ENCODE data around the gene DNAH10. TPM values are rescaled to one million over a fixed set of nuclear protein-coding genes. Genes with fewer than 3 reads are reported as not detected.
"Not testable (repeated sequence)": the region's sequence is repeated elsewhere in the genome, so short reads cannot be mapped to it uniquely, and the experiment has no call there.

The DNAH10 gene
- polyA plus RNA-seq, 2 donors = 0.01 TPM; not detected in 1

- Histone ChIP-seq H3K27ac (ENCODE audit: low read depth in 2 of 2, low read length in 1 of 2) (no peak overlapping the region), H3K4me3 (ENCODE audit: low read depth in 1 of 2, low read length in 2 of 2) (no peak overlapping the region), H3K27me3 (ENCODE audit: control insufficient read depth in 1 of 2, insufficient read depth in 2 of 2, low read length in 2 of 2) (no peaks in the 10 kb centered on the region), H3K9me3 (ENCODE audit: control insufficient read depth in 2 of 2, insufficient read depth in 1 of 2, low read depth in 1 of 2, low read length in 1 of 2) (peaks cover 0 to 1% of the 10 kb centered on the region in 2 donors), H3K36me3 (ENCODE audit: control insufficient read depth in 2 of 2, insufficient read depth in 2 of 2, low read length in 1 of 2) (no peaks in the 10 kb centered on the region), H3K4me1 (ENCODE audit: control insufficient read depth in 2 of 2, insufficient read depth in 2 of 2, low read length in 1 of 2) (no peaks in the 10 kb centered on the region)
- 79 to 83% methylated on average over 5 of the region's 5 CpGs for WGBS, 2 donors
These were observed 10.0 kb downstream of the DNAH10 start for GRCh38 chr12:123772074-123772473.

DNA sequence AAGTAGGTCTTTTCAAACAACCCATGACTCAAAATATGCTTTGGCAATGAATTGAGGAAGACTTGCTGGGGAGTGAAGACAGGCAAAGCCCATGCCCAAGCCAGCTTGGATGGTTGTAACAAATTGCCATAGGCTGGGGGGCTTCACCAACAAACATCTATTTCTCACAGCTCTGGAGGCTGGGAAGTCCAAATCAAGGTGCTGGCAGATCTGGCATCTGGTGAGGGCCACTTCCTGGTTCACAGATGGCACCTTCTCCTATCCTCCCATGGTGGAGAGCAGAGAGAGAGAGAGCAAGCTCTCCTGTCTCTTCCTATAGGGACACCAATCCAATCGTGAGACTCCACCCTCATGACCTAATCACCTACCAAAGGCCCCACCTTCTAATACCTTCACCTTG is 11.3 kb downstream of the DNAH10 start:
- WGBS, 2 donors = 61 to 64% methylated on average over 1 of the region's 1 CpG
- H3K36me3 ChIP-seq (ENCODE audit: control insufficient read depth in 2 of 2, insufficient read depth in 2 of 2, low read length in 1 of 2) = no peaks in the 10 kb centered on the region

DNA sequence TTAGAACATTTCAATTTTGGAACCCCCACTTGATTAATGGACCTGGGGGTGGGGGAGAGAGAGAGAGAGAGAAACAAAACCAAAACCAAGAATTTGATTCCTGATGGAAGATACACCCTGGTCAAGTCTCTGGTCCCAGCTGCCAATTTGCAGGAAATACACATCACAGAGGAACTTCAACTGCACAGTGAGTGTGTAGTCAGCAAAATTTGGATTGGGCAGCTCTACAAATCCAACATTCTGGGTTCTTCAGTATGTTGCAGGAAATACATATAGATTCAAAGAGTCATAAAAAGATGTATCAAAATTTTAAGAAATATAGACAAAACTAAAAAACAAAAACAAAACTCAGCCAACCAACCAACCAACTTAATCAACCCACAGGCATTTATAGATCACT is 17.4 kb downstream of the DNAH10 start:
- Histone ChIP-seq H3K4me1 (ENCODE audit: control insufficient read depth in 2 of 2, insufficient read depth in 2 of 2, low read length in 1 of 2) (no peaks in the 10 kb centered on the region), H3K36me3 (ENCODE audit: control insufficient read depth in 2 of 2, insufficient read depth in 2 of 2, low read length in 1 of 2) (no peaks in the 10 kb centered on the region), H3K4me3 (ENCODE audit: low read depth in 1 of 2, low read length in 2 of 2) (no peak overlapping the region), H3K27me3 (ENCODE audit: control insufficient read depth in 1 of 2, insufficient read depth in 2 of 2, low read length in 2 of 2) (no peaks in the 10 kb centered on the region), H3K9me3 (ENCODE audit: control insufficient read depth in 2 of 2, insufficient read depth in 1 of 2, low read depth in 1 of 2, low read length in 1 of 2) (no peaks in the 10 kb centered on the region), H3K27ac (ENCODE audit: low read depth in 2 of 2, low read length in 1 of 2) (no peak overlapping the region)

More for the DNA sequence above, 11.3 kb downstream of the DNAH10 start:
- H3K27ac ChIP-seq (ENCODE audit: low read depth in 2 of 2, low read length in 1 of 2) = no peak overlapping the region
- H3K9me3 ChIP-seq (ENCODE audit: control insufficient read depth in 2 of 2, insufficient read depth in 1 of 2, low read depth in 1 of 2, low read length in 1 of 2) = peaks cover 0 to 1% of the 10 kb centered on the region in 2 donors
- H3K4me3 ChIP-seq (ENCODE audit: low read depth in 1 of 2, low read length in 2 of 2) = no peak overlapping the region
- no peaks in the 10 kb centered on the region for H3K4me1 ChIP-seq (ENCODE audit: control insufficient read depth in 2 of 2, insufficient read depth in 2 of 2, low read length in 1 of 2)
- no peaks in the 10 kb centered on the region for H3K27me3 ChIP-seq (ENCODE audit: control insufficient read depth in 1 of 2, insufficient read depth in 2 of 2, low read length in 2 of 2)

DNA sequence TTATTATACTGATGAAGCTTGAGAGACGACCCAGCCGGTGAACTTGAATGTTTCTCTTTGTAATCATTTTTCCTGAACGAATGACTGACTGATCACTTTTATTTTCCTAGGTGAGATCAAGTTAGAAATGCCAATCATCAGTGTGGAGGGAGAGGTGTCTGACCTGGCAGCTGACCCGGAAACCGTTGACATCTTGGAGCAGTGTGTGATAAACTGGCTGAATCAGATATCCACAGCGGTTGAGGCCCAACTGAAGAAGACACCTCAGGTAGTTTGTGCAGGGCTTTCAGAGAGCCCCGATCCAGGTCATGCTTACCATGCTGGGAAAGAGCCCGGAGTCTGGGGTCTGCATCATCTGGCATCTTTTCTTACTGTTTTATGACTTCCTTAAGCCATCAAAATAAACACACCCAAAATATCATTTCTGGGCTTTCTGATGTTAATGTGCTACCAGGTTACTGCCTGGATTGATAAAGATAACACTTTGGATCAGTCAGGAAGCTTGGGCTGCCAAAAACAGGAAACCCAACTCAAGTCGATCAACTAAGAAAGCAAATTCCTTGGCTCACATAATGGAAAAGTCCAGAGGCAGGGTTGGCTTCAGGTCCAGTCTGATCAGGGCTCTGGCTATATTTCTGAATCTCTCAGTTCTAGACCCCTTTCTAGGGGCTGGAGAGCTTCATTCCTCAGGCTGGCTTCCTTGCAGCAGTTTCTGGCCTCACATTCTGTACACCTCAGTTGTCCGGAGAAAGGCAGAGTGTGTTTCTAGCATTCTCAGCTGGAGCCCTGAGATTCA is 21.1 kb downstream of the DNAH10 start:
- H3K27me3 ChIP-seq (ENCODE audit: control insufficient read depth in 1 of 2, insufficient read depth in 2 of 2, low read length in 2 of 2) = no peaks in the 10 kb centered on the region
- H3K36me3 ChIP-seq (ENCODE audit: control insufficient read depth in 2 of 2, insufficient read depth in 2 of 2, low read length in 1 of 2) = no peaks in the 10 kb centered on the region
- 82 to 83% methylated on average over 10 of the region's 10 CpGs for WGBS, 2 donors
- H3K4me3 ChIP-seq (ENCODE audit: low read depth in 1 of 2, low read length in 2 of 2) = no peak overlapping the region
- no peaks in the 10 kb centered on the region for H3K4me1 ChIP-seq (ENCODE audit: control insufficient read depth in 2 of 2, insufficient read depth in 2 of 2, low read length in 1 of 2)
- no peak overlapping the region for H3K27ac ChIP-seq (ENCODE audit: low read depth in 2 of 2, low read length in 1 of 2)
- H3K9me3 ChIP-seq (ENCODE audit: control insufficient read depth in 2 of 2, insufficient read depth in 1 of 2, low read depth in 1 of 2, low read length in 1 of 2) = no peaks in the 10 kb centered on the region

GRCh38 chr12:123787466-123787865 is 25.4 kb downstream of the DNAH10 start:
- no peak overlapping the region for H3K27ac ChIP-seq (ENCODE audit: low read depth in 2 of 2, low read length in 1 of 2)
- 91 to 94% methylated on average over 25 of the region's 25 CpGs for WGBS, 2 donors
- H3K27me3 ChIP-seq (ENCODE audit: control insufficient read depth in 1 of 2, insufficient read depth in 2 of 2, low read length in 2 of 2) = no peaks in the 10 kb centered on the region
- H3K9me3 ChIP-seq (ENCODE audit: control insufficient read depth in 2 of 2, insufficient read depth in 1 of 2, low read depth in 1 of 2, low read length in 1 of 2) = no peaks in the 10 kb centered on the region
- H3K4me3 ChIP-seq (ENCODE audit: low read depth in 1 of 2, low read length in 2 of 2) = no peak overlapping the region
- no peaks in the 10 kb centered on the region for H3K4me1 ChIP-seq (ENCODE audit: control insufficient read depth in 2 of 2, insufficient read depth in 2 of 2, low read length in 1 of 2)
- no peaks in the 10 kb centered on the region for H3K36me3 ChIP-seq (ENCODE audit: control insufficient read depth in 2 of 2, insufficient read depth in 2 of 2, low read length in 1 of 2)

DNA sequence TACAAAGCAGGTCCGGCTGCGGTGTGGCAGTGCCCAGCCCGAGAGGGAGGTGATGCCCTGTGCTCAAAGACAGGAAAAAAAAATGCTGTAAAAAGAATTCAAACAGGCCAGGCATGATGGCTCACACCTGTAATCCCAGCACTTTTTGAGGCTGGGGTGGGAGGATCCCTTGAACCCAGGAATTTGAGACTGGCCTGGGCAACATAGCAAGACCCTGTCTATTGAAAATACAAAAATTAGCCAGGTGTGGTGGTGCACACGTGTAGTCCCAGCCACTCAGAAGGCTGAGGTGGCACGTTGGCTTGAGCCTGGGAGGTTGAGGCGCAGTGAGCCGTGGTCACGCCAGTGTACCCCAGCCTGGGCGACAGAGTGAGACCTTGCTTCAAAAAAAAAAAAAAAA is 26.4 kb downstream of the DNAH10 start:
- H3K36me3 ChIP-seq (ENCODE audit: control insufficient read depth in 2 of 2, insufficient read depth in 2 of 2, low read length in 1 of 2) = no peaks in the 10 kb centered on the region
- H3K27ac ChIP-seq (ENCODE audit: low read depth in 2 of 2, low read length in 1 of 2) = no peak overlapping the region
- 91 to 92% methylated on average over 9 of the region's 9 CpGs for WGBS, 2 donors
- H3K4me1 ChIP-seq (ENCODE audit: control insufficient read depth in 2 of 2, insufficient read depth in 2 of 2, low read length in 1 of 2) = no peaks in the 10 kb centered on the region
- H3K4me3 ChIP-seq (ENCODE audit: low read depth in 1 of 2, low read length in 2 of 2) = no peak overlapping the region
- no peaks in the 10 kb centered on the region for H3K9me3 ChIP-seq (ENCODE audit: control insufficient read depth in 2 of 2, insufficient read depth in 1 of 2, low read depth in 1 of 2, low read length in 1 of 2)
- no peaks in the 10 kb centered on the region for H3K27me3 ChIP-seq (ENCODE audit: control insufficient read depth in 1 of 2, insufficient read depth in 2 of 2, low read length in 2 of 2)

DNA sequence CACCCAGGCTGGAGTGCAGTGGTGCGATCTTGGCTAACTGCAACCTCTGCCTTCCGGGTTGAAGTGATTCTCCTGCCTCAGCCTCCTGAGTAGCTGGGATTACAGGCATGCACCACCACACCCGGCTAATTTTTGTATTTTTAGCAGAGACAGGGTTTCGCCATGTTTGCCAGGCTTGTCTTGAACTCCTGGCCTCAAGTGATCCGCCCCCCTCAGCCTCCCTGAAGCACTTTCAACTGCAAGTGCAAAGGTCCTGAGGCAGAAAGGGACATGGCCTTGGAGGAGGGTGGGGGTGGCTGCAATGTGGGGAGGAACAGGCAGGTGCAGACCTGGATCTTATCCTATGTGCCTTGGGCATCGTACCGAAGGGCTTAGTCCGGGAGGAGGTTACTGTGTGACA is 27.3 kb downstream of the DNAH10 start:
- not testable (repeated sequence) for H3K4me1 ChIP-seq (ENCODE audit: control insufficient read depth in 2 of 2, insufficient read depth in 2 of 2, low read length in 1 of 2); H3K4me3 ChIP-seq (ENCODE audit: low read depth in 1 of 2, low read length in 2 of 2); H3K27ac ChIP-seq (ENCODE audit: low read depth in 2 of 2, low read length in 1 of 2); H3K9me3 ChIP-seq (ENCODE audit: control insufficient read depth in 2 of 2, insufficient read depth in 1 of 2, low read depth in 1 of 2, low read length in 1 of 2); H3K27me3 ChIP-seq (ENCODE audit: control insufficient read depth in 1 of 2, insufficient read depth in 2 of 2, low read length in 2 of 2); H3K36me3 ChIP-seq (ENCODE audit: control insufficient read depth in 2 of 2, insufficient read depth in 2 of 2, low read length in 1 of 2)
- 83 to 85% methylated on average over 8 of the region's 8 CpGs for WGBS, 2 donors

DNA sequence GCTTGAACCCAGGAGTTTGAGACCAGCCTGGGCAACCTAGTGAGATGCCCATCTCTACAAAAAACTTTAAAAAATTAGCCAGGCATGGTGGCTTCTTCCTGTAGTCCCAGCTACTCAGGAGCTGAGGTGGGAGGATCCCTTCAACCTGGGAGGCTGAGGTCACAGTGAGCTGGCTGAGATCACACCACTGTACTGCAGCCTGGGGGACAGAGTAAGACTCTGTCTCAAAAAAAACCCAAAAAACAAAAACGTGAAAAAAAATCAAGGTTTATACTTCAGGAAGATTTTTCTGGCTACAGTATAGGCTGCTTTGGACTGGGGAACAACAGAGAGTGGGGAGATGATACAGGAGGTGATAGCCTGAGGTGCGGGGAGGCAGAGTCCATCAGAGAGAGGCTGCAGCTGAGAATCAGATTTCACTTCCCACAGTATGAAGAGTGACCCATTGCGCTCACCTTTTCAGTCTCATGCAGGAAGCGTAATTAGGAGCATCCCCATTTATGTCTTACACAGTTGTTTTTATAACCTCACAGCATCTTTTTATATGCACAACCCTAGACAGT is 28.9 kb downstream of the DNAH10 start:
- H3K4me3 ChIP-seq (ENCODE audit: low read depth in 1 of 2, low read length in 2 of 2) = no peak overlapping the region
- WGBS, 2 donors = 82 to 83% methylated on average over 4 of the region's 4 CpGs
- no peaks in the 10 kb centered on the region for H3K36me3 ChIP-seq (ENCODE audit: control insufficient read depth in 2 of 2, insufficient read depth in 2 of 2, low read length in 1 of 2)
- no peak overlapping the region for H3K27ac ChIP-seq (ENCODE audit: low read depth in 2 of 2, low read length in 1 of 2)
- H3K4me1 ChIP-seq (ENCODE audit: control insufficient read depth in 2 of 2, insufficient read depth in 2 of 2, low read length in 1 of 2) = no peaks in the 10 kb centered on the region
- no peaks in the 10 kb centered on the region for H3K27me3 ChIP-seq (ENCODE audit: control insufficient read depth in 1 of 2, insufficient read depth in 2 of 2, low read length in 2 of 2)
- no peaks in the 10 kb centered on the region for H3K9me3 ChIP-seq (ENCODE audit: control insufficient read depth in 2 of 2, insufficient read depth in 1 of 2, low read depth in 1 of 2, low read length in 1 of 2)

DNA sequence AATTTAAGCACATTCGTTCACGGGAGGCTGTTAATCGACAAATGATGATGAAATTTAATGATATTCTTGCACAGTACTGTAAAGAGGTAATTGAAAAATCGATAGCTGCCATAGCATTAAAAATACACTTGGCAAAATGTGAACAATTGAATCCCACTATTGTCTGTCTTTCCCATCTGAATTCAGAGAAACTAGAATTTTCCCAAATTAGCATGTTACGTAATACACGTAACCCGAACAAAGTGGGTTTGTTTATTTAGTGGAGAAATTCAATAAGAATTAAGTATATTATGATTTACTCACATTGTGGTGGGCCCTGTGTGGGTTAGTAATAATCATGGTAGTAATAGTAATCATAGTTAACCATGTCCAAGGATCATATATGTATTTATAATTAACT is 31.9 kb downstream of the DNAH10 start:
- Histone ChIP-seq H3K4me3 (ENCODE audit: low read depth in 1 of 2, low read length in 2 of 2) (no peak overlapping the region), H3K27ac (ENCODE audit: low read depth in 2 of 2, low read length in 1 of 2) (no peak overlapping the region), H3K27me3 (ENCODE audit: control insufficient read depth in 1 of 2, insufficient read depth in 2 of 2, low read length in 2 of 2) (no peaks in the 10 kb centered on the region), H3K4me1 (ENCODE audit: control insufficient read depth in 2 of 2, insufficient read depth in 2 of 2, low read length in 1 of 2) (no peaks in the 10 kb centered on the region), H3K9me3 (ENCODE audit: control insufficient read depth in 2 of 2, insufficient read depth in 1 of 2, low read depth in 1 of 2, low read length in 1 of 2) (no peaks in the 10 kb centered on the region), H3K36me3 (ENCODE audit: control insufficient read depth in 2 of 2, insufficient read depth in 2 of 2, low read length in 1 of 2) (no peaks in the 10 kb centered on the region)
- WGBS, 2 donors = 81 to 83% methylated on average over 7 of the region's 7 CpGs

DNA sequence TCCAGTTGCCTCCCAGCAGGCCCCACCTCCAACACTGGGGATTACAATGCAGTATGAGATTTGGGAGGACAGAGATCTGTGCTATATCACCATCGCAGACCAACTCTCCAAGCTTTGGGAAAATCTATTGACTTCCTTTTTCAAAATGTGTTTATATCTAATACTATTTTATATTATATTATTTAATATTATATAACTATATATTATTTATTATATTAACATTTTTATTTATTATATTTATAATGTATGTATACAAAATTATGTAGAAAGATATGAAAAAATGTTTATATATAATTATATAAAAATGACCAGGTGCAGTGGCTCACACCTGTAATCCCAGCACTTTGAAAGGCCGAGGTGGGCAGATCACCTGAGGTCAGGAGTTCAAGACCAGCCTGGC is 36.4 kb downstream of the DNAH10 start:
- peaks cover 0 to 2% of the 10 kb centered on the region in 2 donors for H3K4me1 ChIP-seq (ENCODE audit: control insufficient read depth in 2 of 2, insufficient read depth in 2 of 2, low read length in 1 of 2)
- H3K27ac ChIP-seq (ENCODE audit: low read depth in 2 of 2, low read length in 1 of 2) = no peak overlapping the region
- no peaks in the 10 kb centered on the region for H3K36me3 ChIP-seq (ENCODE audit: control insufficient read depth in 2 of 2, insufficient read depth in 2 of 2, low read length in 1 of 2)
- no peaks in the 10 kb centered on the region for H3K9me3 ChIP-seq (ENCODE audit: control insufficient read depth in 2 of 2, insufficient read depth in 1 of 2, low read depth in 1 of 2, low read length in 1 of 2)
- H3K27me3 ChIP-seq (ENCODE audit: control insufficient read depth in 1 of 2, insufficient read depth in 2 of 2, low read length in 2 of 2) = no peaks in the 10 kb centered on the region
- WGBS, 2 donors = 90 to 93% methylated on average over 2 of the region's 2 CpGs
- no peak overlapping the region for H3K4me3 ChIP-seq (ENCODE audit: low read depth in 1 of 2, low read length in 2 of 2)

Data from esophagus (tissue), 2 donors.